COR-L47 (cell line): ENCODE measurements around the gene UGT2B11.
"Not testable (repeated sequence)": the region's sequence is repeated elsewhere in the genome, so short reads cannot be mapped to it uniquely, and the experiment has no call there.

Experiments used
- DNase-seq: peaks from one replicate; lab custom pipeline; 2025; lab: John Stamatoyannopoulos, UW

Gene UGT2B11

DNA sequence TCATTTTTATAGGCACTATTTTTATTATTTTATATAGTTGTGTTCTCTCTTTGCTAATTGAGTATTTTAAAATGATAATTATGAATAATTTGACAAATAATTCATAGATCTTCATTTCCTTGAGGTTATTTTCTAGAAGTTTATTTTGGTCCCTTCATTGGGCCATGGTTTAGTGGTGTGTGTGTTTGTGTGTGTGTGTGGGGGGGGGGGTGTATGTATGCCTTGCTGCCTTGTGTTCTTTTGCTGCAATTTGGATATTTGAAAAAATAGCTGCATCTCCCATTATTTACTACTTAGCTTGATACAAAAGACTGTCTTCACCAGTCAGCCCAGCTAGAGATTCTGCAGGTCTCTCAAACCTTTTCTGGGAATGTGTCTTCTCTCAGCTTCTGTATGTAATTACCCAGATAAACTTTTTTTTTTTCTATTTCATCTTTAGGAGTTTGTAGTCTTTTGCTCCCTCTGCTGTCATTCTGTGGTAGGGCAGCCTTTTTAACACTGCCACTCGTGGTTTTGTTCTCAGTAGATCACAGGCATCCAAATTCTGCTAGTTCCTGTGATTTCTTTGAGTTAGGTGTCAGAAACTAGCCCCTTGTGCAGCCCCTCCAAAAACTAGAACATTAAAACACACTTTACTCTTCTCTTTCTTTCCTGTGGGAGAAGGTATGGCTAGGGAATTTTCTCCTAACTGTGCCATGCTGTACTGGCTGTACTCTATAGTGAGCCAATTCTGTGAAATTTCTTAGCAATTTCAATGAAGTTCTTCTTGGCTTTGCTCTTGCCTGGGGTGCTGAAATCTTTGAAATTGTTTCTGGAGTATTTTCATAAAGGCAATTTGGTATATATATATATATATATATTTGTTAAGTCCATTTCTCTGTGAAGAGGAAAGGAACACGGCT lies 44.1 kb downstream of the UGT2B11 start:
- DNase-seq = not testable (repeated sequence)

DNA sequence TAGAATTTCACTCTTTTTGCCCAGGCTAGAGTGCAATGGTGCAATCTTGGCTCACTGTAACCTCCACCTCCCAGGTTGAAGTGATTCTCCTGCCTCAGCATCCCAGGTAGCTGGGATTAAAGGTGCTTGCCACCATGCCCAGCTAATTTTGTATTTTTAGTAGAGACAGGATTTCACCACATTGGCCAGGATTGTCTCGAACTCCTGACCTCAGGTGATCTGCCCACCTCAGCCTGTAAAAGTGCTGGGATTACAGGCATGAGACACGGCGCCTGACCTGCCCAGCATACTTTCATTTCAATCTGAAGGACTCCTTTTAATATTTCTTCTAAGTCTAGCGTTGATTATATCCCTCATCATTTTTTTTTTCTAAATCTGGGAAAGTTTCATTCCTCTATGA lies 45.4 kb downstream of the UGT2B11 start:
- DNase-seq = not testable (repeated sequence)

DNA sequence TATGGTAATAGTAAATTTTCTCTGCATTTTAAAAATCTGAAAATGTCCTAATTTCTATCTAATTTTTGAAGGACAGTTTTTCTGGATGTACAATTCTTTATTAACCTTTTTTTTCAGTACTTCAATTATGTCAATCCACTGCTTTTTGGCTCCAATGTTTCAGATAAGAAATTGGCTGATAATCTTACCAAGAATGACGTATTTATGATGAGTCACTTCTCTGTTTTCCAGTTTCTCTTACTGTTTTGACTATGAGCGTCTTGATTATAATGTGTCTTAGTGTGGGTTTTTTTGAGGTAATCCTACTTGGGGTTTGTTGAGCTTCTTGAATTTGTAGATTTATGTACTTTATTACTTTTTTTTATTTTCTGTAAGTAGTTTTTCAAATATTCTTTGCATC lies 47.2 kb downstream of the UGT2B11 start:
- no peak for DNase-seq

DNA sequence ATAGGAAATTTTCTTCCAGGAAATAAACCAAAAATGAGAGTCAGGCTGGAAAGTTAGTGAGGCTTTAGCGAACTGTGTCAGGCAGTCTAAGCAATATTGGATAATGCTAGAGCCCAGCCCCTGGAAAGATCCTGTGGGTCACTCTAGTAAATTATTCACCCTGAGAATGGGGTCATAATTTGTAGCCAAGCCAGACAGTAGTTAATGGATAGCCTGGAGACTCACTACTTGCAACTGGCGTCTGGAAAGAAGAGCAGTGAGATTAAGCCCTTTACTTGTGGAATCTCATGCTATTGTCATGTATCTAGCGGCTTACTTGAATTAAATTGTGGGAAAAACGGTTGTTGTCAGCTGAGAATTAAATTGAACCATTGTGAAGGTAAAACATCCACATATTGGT lies 48.2 kb downstream of the UGT2B11 start:
- DNase-seq = not testable (repeated sequence)

DNA sequence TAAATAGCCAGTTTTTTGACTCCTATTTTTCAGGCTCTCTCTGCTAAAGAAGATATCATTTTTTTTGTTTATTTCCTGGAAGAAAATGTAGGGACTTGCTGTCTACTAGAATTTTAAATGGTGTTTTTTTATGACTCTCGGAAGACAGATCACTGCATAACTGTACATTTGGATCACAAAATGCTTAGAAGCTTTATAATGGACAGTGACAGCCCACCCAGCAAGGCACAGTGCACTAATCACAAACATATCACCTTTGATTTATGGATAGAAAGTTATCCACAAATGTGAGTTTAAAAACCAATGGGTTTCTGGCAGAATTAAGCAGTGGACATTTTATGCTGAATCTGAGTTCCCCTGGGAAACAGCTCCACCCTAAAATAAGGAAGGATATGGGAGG lies 48.8 kb downstream of the UGT2B11 start:
- DNase-seq = not testable (repeated sequence)

DNA sequence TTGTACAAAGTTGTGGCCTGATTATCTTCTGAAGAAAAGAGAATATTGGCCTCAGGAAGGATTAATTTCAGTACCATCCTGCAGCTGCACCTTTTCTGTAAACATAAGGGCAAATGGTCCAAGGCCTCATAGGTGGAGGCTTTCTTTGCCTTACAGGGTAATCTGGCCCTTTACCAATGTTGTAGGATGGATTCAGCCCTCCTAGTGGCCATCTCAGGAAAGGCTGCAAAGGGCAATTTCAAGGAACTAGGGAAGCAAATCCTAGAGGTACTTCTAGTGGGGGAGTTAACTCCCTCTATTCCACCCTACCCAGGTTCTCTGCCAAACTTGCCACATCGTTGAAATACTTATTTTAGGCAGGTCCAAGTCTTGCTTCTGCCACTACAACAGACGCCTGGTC lies 57.6 kb downstream of the UGT2B11 start:
- DNase-seq = no peak

DNA sequence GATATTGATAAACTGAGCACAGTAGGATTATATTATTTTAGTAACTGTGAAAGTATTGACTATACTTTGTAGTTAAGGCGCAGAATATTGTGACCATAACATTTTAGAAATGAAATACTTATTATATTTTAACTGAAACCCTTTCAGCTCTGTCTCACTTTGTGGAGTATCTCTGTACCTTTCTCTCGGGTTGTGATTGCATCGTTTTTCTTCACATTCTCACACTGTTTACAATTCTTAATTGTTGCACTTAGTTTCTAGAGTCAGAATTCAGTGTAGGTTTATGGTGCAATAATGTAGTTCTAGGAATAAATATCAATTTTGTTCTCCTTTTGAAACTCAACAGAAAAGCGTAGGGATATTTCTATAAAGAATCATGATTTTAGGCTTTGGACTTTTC lies 60.5 kb downstream of the UGT2B11 start:
- no peak for DNase-seq
